ENCODE measurements around the gene PPIE.

The PPIE gene

DNA sequence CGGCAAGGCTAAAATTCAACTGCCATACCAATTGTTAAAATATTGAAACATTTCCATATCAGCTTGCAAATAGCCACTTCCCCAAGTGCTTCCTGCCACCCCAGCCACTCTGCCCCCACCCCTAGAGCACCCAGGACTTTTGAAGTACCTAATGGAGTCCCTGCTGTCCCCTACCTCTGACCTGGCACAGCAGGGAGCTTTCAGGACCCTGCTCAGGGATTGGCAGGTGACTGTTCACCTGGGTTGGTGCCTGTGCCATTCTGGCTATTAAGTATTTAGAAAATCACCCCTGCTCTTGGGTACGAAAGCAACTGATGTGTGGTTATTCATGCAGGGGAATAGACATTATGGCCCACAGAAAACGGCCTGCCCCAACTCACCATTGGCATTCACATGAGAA, 38.3 kb upstream of the PPIE start:
- no peaks in the 10 kb centered on the region for H3K27me3 ChIP-seq (replicated peaks; ENCODE audit: insufficient read depth, low read length)
- H3F3A ChIP-seq (ENCODE audit: insufficient read depth, low read length): no peaks in the 10 kb centered on the region
- no peak overlapping the region for H3K9ac ChIP-seq (ENCODE audit: low read length)
- DNase-seq: no peak
- TF ChIP-seq, protein P1, sequence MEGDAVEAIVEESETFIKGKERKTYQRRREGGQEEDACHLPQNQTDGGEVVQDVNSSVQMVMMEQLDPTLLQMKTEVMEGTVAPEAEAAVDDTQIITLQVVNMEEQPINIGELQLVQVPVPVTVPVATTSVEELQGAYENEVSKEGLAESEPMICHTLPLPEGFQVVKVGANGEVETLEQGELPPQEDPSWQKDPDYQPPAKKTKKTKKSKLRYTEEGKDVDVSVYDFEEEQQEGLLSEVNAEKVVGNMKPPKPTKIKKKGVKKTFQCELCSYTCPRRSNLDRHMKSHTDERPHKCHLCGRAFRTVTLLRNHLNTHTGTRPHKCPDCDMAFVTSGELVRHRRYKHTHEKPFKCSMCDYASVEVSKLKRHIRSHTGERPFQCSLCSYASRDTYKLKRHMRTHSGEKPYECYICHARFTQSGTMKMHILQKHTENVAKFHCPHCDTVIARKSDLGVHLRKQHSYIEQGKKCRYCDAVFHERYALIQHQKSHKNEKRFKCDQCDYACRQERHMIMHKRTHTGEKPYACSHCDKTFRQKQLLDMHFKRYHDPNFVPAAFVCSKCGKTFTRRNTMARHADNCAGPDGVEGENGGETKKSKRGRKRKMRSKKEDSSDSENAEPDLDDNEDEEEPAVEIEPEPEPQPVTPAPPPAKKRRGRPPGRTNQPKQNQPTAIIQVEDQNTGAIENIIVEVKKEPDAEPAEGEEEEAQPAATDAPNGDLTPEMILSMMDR (IDR thresholded peaks at IDR 0.05; ENCODE audit: low read length): no peak
- TF ChIP-seq EZH2 (optimal IDR thresholded peaks at IDR 0.05; ENCODE audit: low read depth, low read length): no peak
- no peak for TF ChIP-seq EZH2phosphoT487 (IDR thresholded peaks at IDR 0.05; ENCODE audit: low read length)
- H3K4me3 ChIP-seq (ENCODE audit: low read length): no peak overlapping the region
- no peak overlapping the region for H2AFZ ChIP-seq (ENCODE audit: low read length)
- no peaks in the 10 kb centered on the region for H3K9me2 ChIP-seq (replicated peaks; ENCODE audit: insufficient read depth, low read length)
- H4K20me1 ChIP-seq (ENCODE audit: insufficient read depth, low read length): no peaks in the 10 kb centered on the region
- H3K36me3 ChIP-seq (replicated peaks; ENCODE audit: insufficient read depth, low read length): no peaks in the 10 kb centered on the region
- H3K4me2 ChIP-seq (ENCODE audit: low read depth, low read length): no peak overlapping the region
- H3K4me1 ChIP-seq (ENCODE audit: low read length): peaks cover 1% of the 10 kb centered on the region
- H3K27ac ChIP-seq (ENCODE audit: low read length): no peak overlapping the region
- H3K9me3 ChIP-seq (replicated peaks; ENCODE audit: insufficient read depth, low read length): no peaks in the 10 kb centered on the region
- H3K79me2 ChIP-seq (ENCODE audit: low read length): no peaks in the 10 kb centered on the region

DNA sequence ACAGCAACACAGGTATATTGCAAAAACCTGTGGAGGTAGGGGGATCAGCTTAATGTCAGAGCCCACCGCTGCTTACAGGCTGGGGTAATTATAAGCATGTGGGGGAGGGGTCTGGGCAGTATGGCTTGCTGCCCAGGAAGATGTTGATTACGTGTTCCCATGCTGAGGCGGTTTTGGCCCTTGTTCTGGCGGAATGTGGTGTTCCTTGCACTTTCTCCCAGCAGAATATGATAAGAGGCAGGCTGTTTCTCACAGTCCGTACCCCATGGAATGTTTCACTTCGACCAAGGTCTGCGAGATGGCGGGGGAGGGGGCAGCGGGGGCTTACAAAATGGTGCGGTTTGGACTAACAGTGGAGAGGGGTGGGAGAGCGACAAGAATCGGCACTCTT, 37.6 kb upstream of the PPIE start:
- Histone ChIP-seq H3K4me1 (ENCODE audit: low read length) (no peaks in the 10 kb centered on the region), H2AFZ (ENCODE audit: low read length) (no peak overlapping the region), H3K9ac (ENCODE audit: low read length) (no peak overlapping the region), H3K79me2 (ENCODE audit: low read length) (no peaks in the 10 kb centered on the region), H3K27ac (ENCODE audit: low read length) (no peak overlapping the region), H4K20me1 (ENCODE audit: insufficient read depth, low read length) (no peaks in the 10 kb centered on the region), H3F3A (ENCODE audit: insufficient read depth, low read length) (no peaks in the 10 kb centered on the region), H3K9me2 (replicated peaks; ENCODE audit: insufficient read depth, low read length) (no peaks in the 10 kb centered on the region), H3K4me3 (ENCODE audit: low read length) (no peak overlapping the region), H3K9me3 (replicated peaks; ENCODE audit: insufficient read depth, low read length) (no peaks in the 10 kb centered on the region), H3K27me3 (replicated peaks; ENCODE audit: insufficient read depth, low read length) (no peaks in the 10 kb centered on the region), H3K36me3 (replicated peaks; ENCODE audit: insufficient read depth, low read length) (no peaks in the 10 kb centered on the region), H3K4me2 (ENCODE audit: low read depth, low read length) (no peak overlapping the region)
- DNase-seq: no peak
- TF ChIP-seq EZH2 (optimal IDR thresholded peaks at IDR 0.05; ENCODE audit: low read depth, low read length) (no peak), EZH2phosphoT487 (IDR thresholded peaks at IDR 0.05; ENCODE audit: low read length) (no peak)
- TF ChIP-seq, protein P1 (IDR thresholded peaks at IDR 0.05; ENCODE audit: low read length): no peak

DNA sequence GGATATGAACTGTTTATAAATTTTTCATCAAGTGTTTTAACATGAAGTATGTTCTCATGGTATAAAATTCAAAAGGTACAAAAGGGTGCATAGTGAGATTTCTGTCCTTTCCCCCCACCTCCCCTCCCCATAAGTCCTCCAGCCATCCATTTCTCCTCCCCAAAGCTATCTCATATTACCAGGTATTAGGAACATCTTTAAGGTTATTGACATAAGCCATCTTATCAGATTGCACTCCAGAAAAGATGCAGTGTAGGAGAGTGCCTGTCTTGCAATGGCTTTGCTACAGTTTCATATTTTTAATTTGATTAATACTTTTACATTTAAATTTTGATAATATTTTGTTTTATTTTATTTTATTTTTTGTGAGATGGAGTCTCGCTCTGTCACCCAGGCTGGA, 33.9 kb upstream of the PPIE start:
- Histone ChIP-seq H3K9me2 (replicated peaks; ENCODE audit: insufficient read depth, low read length) (no peaks in the 10 kb centered on the region), H3K36me3 (replicated peaks; ENCODE audit: insufficient read depth, low read length) (no peaks in the 10 kb centered on the region)
- TF ChIP-seq, protein P1 (IDR thresholded peaks at IDR 0.05; ENCODE audit: low read length): no peak
- TF ChIP-seq EZH2 (optimal IDR thresholded peaks at IDR 0.05; ENCODE audit: low read depth, low read length) (no peak), EZH2phosphoT487 (IDR thresholded peaks at IDR 0.05; ENCODE audit: low read length) (no peak)

More for the DNA sequence above, 33.9 kb upstream of the PPIE start:
- Histone ChIP-seq H3K4me3 (ENCODE audit: low read length) (no peak overlapping the region), H4K20me1 (ENCODE audit: insufficient read depth, low read length) (no peaks in the 10 kb centered on the region), H2AFZ (ENCODE audit: low read length) (no peak overlapping the region), H3K79me2 (ENCODE audit: low read length) (no peaks in the 10 kb centered on the region), H3K9me3 (replicated peaks; ENCODE audit: insufficient read depth, low read length) (no peaks in the 10 kb centered on the region), H3K27ac (ENCODE audit: low read length) (no peak overlapping the region), H3F3A (ENCODE audit: insufficient read depth, low read length) (no peaks in the 10 kb centered on the region), H3K4me2 (ENCODE audit: low read depth, low read length) (no peak overlapping the region), H3K27me3 (replicated peaks; ENCODE audit: insufficient read depth, low read length) (no peaks in the 10 kb centered on the region), H3K4me1 (ENCODE audit: low read length) (no peaks in the 10 kb centered on the region), H3K9ac (ENCODE audit: low read length) (no peak overlapping the region)
- no peak for DNase-seq

Data from MM.1S (cell line).